Measurements from ENCODE around the gene TWNK.

TWNK gene

DNA sequence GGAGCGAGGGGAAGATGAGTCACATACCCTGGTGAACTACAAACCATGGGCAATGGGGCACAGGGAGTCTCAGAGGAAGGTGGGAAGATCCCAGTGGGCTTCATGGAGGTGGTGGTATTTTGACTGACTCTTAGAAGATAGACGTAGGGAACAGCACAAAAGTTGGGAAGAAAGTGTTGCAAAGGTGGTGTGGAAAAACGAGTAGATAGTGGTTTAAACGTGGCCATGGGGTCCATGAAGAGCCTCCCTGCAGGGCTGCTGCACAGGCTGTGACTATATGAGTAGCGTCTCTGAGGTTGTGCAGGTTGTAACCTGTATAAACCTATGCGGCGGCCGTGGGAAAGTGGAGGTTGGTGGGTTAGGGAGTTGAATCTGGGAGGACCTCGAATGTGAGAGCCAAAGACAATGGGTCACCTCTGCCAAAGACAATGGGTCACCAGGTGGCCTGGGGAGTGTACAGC lies 26.1 kb downstream of the TWNK start:
- DNase-seq, result no peak

DNA sequence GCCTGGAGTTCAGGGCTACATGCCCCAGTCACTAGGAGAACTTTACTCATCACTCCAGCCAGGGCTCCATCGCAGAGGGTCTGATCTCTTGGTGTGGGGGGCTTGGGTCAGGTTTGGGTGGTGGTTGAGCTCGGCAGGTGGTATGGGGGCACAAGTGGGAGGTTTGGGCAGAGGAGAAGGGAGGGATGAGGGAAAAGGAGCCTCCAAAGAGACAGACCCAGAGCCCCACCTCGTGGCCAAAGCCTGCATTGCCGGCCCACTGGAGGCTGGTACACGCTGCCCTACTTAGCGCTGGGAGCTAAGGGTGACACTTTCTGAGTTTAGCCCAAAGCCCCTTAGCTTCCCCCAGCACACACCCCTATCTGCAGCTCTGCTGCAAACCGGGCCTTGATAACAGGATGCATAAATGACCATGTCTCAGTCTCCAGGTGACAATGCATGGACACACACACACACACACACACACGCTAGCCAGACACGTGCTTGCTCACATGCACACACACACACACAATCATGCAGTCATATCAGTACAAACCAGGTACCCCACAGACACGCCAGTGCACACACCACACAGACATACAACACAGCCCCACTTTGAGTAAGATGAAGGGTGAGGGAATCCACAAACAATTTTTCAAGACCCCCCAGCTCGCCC lies 27.0 kb downstream of the TWNK start:
- peak; percentile 58 for DNase-seq

DNA sequence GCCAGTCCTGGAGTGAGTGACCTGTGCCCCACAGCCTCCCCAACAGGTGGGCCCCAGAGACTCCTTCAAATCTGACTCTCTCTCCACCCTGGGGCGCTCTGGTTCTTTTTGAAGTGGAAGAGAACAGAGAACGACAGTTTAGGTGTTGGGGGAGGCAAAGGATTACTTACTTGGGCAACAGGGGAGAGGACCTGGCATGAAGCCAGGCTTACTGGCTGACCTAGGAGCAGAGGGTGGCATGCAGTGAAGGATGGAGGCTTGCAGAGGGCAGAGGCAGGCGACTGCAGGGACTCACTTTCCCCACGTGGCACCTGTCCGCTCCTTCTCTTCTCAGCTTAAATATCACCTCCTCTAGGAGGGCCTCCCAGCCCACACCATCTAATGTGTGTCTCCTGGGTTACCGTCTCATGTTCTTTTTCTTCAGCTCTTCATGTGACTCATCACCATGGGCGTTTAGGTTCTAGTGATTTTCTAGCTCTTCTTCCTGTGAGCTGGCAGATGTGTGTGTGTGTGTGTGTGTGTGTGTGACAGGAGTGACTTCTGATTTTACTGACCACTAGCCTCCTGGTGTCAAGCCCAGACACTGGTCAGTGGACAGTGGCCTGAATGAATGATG lies 27.7 kb downstream of the TWNK start:
- no peak for DNase-seq

DNA sequence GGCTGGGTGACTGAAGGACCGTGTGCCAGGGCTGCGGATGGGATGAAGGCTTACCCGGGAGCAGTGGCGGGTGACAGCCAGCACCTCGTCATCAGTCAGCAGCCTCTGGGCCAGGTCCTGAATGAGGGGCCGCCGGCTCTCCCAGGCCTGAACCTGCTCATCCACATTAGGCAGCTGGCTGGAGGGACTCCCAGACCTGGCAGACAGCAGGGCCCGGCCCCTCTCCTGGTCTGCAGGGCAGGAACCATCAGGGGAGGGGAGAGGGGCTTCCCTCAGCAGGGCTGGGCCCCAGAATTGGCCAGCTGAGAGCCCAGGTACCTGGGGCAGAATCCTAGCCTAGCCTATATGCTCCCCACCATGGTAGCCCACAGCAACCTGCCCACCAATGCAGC lies 28.2 kb downstream of the TWNK start:
- DNase-seq, result no peak

DNA sequence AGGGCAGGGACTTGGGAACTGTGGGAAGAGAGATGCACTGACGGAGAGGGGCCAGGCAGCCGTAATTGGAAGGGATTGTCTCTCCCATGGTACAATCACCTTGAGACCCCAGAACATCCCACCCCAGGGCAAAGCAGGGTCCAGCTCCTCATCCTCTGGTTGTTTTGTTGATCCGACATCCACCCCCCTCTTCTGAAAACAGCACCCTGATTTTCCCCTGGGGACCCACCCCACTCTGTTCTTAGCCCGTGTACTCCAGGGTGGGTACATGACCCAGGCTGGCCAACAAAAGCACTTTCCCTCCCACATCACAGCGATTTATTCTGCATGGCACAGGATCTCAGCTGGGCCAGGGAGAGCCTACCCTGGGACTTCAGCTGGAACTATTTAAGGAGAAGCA lies 29.5 kb downstream of the TWNK start:
- DNase-seq, result no peak

DNA sequence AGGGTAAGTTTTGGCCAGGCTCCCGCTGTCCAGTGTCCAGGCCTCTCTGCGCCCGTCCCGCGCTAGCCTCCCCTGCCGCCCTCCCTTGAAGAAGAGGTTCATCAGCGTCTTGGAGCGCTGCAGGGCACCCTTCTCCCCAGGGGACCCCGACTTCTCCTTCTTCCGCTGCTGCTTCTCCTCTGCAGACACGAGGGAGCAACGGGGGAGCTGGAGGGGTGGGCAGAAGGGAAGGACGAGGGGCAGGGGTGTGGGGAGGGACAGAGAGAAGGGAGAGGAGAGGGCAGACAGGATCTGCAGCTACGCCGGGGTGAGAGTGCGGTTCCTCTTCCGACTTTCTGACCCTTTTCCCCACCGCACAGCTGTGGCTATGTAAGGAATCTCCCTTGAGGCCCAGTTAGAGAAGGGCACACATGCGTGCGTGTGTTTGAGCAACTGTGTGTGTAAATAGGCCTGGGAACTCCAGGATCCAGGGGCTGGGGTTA lies 30.8 kb downstream of the TWNK start:
- no peak for DNase-seq

DNA sequence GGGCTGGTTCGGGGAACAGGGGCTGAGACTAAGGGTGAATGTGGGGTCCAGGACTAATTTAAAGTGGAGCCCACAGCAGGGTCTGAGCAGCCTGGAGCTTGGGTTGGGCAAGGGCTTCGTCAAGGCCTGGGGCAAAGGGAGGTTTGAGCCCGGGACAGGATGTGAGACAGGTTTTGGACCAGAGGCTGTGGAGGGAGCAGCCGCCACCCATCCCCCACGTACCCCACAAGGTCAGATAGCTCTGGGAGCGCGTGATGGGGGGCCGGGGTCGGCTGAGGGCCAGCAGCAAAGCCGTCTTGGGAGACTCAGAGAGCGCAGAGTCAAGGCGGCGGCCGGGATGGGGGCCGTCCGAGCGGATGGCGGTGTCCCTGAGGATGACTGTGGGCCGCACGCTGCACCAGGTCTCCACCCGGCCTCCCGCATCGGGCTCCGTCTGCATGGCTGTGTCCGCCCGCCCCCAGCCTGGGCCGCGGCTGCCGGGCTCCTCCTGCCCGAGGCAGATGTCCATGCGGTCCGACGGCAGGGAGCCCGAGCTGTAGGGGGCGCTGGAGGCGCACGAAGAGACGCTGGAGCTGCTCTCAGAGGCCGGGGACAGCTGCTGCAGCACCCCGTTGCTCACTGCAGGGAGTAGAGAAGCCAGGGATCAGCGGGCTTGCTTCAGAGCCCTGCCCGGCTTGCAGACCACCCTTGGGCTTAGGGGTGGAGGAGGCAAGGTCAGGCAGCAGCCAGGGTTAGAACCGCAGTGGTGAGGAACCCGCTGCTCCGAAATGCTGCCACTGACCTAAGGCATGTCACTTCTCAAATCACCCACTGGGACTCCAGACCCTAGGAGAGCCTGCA lies 31.5 kb downstream of the TWNK start:
- peak; percentile 86 for DNase-seq

DNA sequence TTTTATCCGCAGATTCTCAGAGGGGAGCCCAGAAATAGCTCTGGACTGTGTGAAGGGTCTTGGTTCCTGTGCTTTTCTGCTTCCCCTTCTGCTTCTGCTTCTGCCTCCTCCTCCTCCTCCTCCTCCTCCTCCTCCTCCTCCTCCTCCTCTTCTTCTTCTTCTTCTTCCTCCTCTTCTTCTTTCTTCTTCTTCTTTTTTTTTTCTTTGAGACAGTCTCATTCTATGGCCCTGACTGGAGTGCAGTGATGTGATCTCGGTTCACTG lies 32.0 kb downstream of the TWNK start:
- no peak for DNase-seq

DNA sequence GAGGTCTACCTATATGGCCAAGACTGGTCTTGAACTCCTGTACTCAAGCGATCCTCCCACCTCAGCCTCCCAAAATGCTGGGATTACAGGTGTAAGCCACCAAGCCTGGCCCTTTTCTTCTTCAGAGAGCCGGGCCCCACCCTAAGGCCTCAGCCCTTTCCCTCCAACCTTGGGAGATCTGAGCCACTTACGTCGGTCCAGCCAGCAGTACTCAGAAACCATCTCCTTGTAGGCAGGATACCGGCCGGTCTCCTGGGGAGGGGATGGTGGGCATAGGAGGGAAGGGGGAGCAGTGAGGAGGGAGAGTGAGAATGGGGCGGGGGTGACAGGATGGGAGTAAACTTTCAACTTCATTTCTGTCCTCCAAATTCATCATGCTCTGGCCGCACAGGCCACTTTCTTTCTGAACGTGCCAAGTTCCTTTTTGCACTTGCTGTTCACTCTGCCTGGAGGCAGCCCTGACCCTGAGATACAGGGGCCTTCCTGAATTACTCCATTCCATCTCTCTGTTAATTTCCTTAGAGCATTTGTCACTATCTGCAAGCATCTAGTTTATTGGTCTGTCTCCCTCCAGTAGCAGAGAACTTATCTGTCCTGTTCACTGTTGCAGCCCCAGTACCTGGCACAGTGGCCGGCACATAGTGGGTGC lies 33.2 kb downstream of the TWNK start:
- DNase-seq, result no peak

DNA sequence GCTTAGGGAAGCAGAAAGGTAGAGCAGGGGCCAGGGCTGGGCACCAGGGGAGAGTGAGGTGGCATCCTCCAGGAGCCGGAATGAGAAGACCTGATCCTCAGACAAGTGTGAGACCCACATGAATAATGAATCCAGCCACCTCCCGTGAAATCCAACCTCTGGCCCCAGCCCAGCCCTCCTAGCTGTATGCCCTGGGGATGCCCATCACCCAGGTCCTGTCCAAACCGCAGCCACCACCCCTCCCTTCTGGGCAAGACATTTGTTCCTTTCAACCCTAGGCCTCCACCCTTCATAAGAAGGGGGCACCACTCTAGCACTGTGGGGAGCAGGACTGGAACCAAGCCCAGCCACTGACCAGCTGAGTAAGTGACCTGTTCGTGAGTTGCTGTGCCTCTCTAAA lies 33.9 kb downstream of the TWNK start:
- no peak for DNase-seq

DNA sequence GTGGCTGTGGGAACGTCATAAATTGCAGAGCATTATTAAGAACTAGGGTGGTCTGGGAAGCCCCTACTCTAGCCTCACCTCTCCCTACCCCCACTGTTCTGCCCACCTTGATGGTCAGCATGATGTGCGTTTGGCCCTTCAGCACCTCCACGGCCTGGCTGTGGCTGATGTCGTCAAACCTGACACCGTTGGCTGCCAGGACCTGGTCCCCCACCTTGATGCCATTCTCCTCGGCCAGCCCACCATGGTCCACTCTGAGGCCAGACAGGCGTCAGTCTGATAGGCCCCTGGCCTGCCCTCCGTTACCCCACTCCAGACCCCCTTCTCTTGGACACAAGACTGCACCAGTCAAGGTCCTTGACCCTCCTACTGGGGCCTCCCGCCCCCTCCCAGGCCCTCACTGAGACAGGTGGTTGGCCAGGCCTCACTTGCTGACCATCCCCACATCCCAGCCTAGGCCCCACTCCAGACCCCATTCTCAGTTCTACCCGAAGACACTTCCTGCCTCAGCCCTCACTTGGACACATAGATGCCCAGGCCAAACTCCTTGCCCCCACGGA lies 34.4 kb downstream of the TWNK start:
- no peak for DNase-seq

DNA sequence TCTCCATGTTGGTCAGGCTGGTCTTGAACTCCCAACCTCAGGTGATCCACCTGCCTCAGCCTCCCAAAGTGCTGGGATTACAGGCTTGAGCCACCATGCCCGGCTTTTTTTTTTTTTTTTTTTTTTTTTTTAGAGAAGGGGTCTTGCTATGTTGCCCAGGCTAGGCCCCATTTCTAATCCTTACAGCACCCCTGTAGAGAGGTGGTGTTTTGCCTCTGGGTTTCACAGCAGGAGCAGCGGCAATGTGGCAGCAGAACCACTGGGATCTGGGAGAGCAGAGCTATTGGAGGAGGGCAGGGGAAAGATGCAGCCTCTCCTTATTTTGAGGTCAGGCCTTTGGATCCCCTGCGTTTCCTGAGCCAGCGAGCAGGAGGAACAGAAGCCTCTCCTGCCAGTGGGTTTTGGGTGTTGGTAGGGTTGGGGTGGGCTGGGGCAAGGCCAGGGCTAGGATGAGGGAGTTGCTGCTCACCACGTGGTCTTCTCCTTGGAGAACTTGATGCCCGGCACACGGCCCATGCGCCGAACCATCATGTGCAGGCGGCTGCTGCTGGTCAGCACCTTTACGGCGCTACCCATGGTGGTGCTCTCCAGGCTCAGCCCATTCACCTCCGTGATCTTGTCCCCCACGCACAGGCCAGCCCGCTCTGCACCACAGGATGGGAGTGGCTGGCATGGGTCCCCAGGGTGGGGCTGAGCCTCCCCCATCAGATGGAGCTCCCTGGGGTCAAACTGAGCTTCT lies 35.8 kb downstream of the TWNK start:
- DNase-seq, result no peak

DNA sequence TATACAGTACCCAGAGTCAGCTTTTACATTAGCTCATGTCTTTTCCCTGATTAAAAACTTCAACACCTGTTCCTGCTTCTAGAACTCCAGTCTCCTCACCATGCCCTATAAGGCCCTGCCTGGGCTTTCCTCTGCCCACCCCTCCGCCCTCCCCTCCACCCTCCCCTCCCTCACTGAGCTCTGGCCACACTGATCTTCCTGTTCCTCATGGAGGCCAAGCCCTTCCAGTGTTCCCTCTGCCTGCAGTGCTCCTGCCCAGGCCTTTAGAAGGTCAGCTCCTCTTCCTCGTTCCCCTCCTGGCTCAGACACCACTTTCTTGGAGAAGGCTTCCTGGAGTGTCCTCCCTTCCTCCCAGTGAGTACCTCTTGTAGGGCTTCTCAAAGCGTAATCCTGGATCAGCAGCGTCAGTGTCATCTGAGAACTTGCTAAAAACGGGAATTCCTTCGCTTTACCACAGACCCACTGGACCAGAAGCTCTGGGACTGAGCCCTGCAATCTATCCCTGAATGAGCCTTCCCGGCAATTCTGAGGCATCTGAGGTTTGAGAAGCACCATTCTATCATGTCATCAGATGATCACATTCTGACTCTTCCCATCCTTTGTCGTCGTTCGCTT lies 39.9 kb downstream of the TWNK start:
- DNase-seq, result no peak

DNA sequence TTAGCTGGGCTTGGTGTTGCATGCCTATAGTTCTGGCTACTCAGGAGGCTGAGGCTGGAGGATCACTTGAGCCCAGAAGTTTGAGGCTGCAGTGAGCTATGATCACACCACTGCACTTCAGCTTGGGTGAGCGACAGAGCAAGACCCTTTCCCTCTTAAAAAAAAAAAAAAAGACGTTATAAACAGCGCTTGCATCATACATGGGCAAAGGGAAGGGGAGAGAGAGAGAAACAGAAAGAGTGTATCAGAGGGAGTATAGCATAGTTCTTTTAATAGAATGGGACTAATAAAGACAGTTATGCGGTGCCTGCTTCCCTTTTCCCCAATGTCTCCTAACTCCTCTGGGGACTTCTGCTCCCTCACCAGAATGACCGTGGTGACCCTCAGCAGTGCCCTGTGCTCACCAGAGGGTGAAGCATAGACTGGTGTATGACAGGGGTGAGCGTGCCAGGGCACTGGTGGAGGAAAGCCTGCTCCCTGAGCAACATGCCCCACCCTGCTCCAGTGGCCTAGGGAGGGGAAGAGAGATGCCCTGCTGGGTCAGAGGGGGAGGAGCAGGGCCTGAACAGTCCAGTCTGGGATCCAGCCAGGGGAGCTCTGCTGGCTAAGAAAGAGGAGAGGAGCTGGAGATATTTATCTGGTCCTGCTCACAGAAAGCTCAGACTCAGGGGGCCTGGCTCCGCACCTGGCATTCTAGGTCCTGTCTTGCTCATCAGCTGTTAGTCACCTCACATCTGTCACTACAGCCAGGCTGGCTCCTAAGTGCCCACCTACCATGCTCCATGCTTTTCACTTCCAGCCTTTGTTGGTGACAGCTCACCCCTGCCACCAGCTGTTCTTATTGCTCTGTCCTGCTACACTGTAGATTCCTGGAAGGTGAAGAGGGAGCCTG lies 41.3 kb downstream of the TWNK start:
- no peak for DNase-seq

DNA sequence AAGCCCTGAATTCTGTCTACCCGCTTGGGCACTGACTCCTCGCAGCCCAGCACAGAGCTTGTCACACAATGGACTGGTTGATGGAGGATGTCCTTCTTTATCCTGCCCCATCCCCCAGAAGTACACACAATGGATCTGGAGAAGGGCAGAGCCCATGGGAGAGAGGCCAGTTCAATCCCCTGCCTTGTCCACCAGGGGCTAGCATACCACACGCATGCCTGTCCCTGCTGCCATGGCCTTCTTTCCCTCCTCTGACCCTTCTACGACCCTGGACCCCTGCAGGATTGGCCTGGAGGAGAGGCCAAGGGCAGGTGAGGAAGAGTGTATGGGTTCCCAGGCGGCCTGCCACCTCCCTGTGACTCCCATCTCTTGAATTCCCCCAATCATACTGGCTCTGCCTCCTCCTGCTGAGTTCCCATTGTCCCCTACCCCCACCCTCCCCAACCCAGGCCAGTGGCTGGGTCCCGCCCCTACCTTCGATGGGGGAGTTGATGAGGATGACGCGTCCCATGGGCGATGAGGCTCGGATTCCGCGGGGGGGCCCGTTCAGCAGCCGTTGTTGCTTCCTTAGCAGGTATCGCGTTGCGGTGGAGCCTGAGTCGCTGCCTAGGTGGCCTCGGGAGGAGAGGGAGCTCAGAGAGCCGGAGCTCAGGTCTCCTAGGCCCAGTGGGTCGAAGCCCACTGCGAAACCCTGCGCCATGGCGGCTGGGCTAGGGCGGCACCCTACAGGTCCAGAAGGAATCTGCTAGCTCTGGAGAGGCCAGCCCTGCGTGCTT lies 42.4 kb downstream of the TWNK start:
- no peak for DNase-seq

DNA sequence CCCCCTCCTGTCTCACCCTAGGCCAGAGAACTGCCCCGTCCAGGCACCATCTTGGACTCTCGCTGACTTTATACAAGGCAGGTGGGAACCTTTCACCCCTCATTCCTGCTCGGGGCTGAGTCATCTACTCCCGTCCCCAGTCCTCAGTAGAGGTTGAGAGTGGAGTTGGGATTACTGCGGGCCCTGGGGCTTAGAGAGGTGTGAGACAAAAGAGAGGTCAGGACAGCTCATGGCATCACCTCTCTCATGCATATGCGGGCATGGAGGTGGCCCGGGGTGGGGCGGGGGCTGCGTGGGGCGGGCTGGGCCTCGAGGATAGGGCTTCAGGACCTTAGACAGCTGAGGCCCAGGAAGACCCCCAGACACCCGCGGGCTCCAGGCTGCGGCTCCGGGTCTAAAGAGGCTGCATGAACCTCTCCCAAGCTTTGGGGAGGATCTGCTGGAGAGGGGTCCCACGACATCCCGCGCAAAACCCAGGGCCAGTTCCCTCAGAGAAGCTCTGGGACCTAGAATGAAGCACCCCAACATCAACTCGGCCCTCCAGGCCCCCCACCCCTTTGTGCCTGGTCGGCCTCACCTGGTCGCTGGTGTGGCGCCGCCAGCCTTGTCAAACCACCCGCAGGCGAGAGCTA lies 43.3 kb downstream of the TWNK start:
- DNase-seq, result no peak

DNA sequence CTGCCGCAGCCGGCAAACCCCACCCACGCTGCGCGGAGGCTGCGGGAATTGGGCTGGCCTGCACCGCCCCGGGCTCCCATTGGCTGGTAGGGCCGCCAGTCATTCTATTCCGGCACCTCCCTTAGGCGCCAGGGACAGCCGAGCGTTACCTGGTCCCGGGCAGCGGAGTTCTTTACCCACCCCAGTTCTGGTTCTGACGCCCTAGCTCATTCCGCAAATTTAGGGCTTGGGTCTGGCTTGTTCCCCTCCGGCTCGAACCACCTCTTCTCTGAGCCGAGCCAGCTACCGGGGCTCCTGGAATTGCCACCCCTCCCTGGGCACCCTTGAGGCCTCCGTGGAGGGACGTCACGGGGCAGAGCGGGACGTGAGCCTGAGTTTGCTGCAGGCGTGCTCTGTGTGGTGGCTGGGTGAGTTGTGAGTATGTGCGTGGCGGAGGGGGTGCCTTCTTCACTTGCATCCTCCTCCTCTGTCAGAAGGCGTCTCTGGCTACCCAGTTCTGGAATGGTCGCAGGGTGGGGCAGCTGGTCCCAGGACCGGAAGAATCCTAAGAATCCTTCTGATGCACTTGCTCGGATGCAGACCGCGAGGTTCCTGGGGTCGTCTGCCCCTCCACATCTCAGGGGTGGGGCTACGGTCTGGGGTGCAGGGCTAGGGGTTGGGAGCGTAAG lies 43.9 kb downstream of the TWNK start, which contains the start of the genes PDZD7 and SFXN3:
PDZD7 (minus strand) TSS at position 2 of the 668 bp plus-strand sequence. CDS start 910 bp downstream, outside the sequence.
SFXN3 (plus strand) TSS at position 107 of the 668 bp plus-strand sequence. CDS start 3,461 bp downstream, outside the sequence.
- peak; percentile 94 for DNase-seq

DNA sequence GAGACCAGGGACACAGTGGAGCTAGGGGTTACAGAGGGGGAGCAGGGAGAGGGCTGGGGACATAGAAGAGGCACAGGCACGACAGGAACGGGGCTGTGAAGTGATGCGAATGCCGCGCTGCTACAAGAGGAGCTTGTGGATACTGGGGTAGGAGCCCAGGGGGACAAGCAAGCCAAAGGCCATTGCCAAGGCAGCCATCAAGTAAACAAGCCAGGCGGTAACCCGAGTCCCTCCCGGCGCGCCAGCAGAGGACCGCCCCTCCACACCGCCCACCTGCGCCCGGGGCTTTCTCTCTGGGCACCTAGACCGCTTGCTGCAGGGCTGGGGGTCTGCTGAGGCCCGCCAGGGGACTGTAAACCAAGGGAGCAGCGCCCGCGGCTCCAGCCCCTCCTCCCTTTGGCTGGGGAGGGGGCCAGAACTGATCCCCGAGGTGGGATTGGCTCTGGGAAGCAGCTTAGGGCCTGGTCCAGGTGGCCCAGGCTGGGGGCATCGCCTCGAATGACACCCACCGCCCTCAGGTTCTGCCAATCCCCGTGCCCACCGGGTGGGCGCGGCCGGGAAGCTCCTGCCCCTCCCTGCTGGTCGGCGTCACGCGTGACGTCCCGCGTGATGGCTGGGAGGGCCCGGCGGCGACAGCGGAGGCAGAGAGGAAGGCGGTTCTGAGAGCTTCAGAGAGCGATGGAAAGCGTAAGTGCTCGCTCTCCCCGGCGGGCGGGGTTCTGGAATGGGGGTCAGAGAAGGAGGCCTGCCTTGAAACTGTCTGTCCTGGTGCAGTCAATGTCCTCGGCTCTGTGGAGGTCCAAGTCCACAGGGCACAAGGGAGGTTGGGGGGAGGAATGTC lies 44.7 kb downstream of the TWNK start:
- DNase-seq, result peak; percentile 61

Data from RPMI8226 (cell line).